HepG2 (cell line): Measurements from ENCODE around the gene CKLF. TPM values are rescaled to one million over a fixed set of nuclear protein-coding genes. Genes with fewer than 3 reads are reported as not detected.

Experiments
- ATAC-seq: fragments of 200-7000 bp; cut with Tn5 transposase; 3 replicates; pipeline ENCODE4 v1.9.1; 2020; ENCODE audit warnings: mild to moderate bottlenecking, moderate library complexity
- BruUV-seq: library from RNA; stranded (reverse); fragments of 400-500 nt; replicated peaks from 2 replicates; lab custom pipeline; 2021; lab: Mats Ljungman, UMichigan
- CTCF ChIA-PET: fragments of 300-600 bp; formaldehyde crosslinking; extraction: SDS; loops from one replicate; lab custom pipeline; 2021; ENCODE audit warnings: low total read pairs, inconsistent platforms, low intra/inter-chr PET ratio; lab: Yijun Ruan, JAX
- POLR2A ChIA-PET: fragments of 350-600 bp; sonication (Branson Sonifier 250); formaldehyde crosslinking; loops from one replicate; lab custom pipeline; 2020; ENCODE audit warnings: antibody characterized with exemption, inconsistent platforms; lab: Yijun Ruan, JAX
- DNase-seq: peaks from one replicate; pipeline ENCODE4 v3.0.0-alpha.2; 2015; ENCODE audit warnings: low spot score
- FAIRE-seq: peaks from 3 replicates; lab custom pipeline; 2011; peaks lifted over from hg19 to GRCh38; lab: Jason Lieb, UNC
- H2AFZ ChIP-seq: one replicate; pipeline ENCODE4 v1.6.1; 2011; ENCODE audit warnings: low read length, inconsistent platforms
- H3K27ac ChIP-seq: fragments of 300-600 bp; 3 replicates; pipeline ENCODE4 v1.8.0; 2011; ENCODE audit warnings: mixed run types, mild to moderate bottlenecking, mixed read lengths, low read length, inconsistent platforms; ENCODE audit not compliant: insufficient read depth; ENCODE audit errors: extremely low read length
- H3K27me3 ChIP-seq, 2 experiments: fragments of 200-600 bp in 1 of 2; 2 replicates in 1 of 2; 3 replicates in 1 of 2; pipeline versions ENCODE4 v1.6.0 to v1.8.0; 2011; ENCODE audit warnings: low read length in 2 of 2, mild to moderate bottlenecking in 2 of 2, moderate library complexity in 2 of 2, inconsistent platforms in 1 of 2; ENCODE audit not compliant: insufficient read depth in 2 of 2, control insufficient read depth in 1 of 2
- H3K36me3 ChIP-seq, 2 experiments: fragments of 200-600 bp in 1 of 2; replicated peaks in 1 of 2; 2 replicates in 1 of 2; 3 replicates in 1 of 2; pipeline versions ENCODE4 v1.5.1 to v1.8.0; 2011; ENCODE audit warnings: low read length in 2 of 2, inconsistent platforms in 1 of 2; ENCODE audit not compliant: insufficient read depth in 2 of 2, control insufficient read depth in 1 of 2
- H3K4me1 ChIP-seq: 2 replicates; pipeline ENCODE4 v1.5.1; 2012; ENCODE audit warnings: low read length, inconsistent platforms; ENCODE audit not compliant: insufficient read depth
- H3K4me2 ChIP-seq: 2 replicates; pipeline ENCODE4 v1.6.0; 2011; ENCODE audit warnings: low read depth, low read length, inconsistent platforms
- H3K4me3 ChIP-seq, 3 experiments: fragments of 200-600 bp in 1 of 3; sonication (generic), shearing (Covaris generic) in 1 of 3; replicated peaks in 1 of 3; 2 replicates each; pipeline ENCODE4 v1.5.1; 2011 to 2016; ENCODE audit warnings: low read length in 3 of 3, inconsistent platforms in 2 of 3, low read depth in 2 of 3, mild to moderate bottlenecking in 2 of 3, control low read depth in 1 of 3, mixed read lengths in 1 of 3; ENCODE audit not compliant: insufficient read depth in 1 of 3
- H3K79me2 ChIP-seq: one replicate; pipeline ENCODE4 v1.6.1; 2011; ENCODE audit warnings: low read length, inconsistent platforms; ENCODE audit not compliant: insufficient read depth
- H3K9ac ChIP-seq: 2 replicates; pipeline ENCODE4 v1.6.0; 2011; ENCODE audit warnings: mild to moderate bottlenecking, low read depth, low read length, inconsistent platforms; ENCODE audit not compliant: insufficient read depth
- H3K9me3 ChIP-seq: 2 replicates; pipeline ENCODE4 v1.5.1; 2012; ENCODE audit warnings: mild to moderate bottlenecking, low read length
- H4K20me1 ChIP-seq: 2 replicates; pipeline ENCODE4 v1.6.0; 2011; ENCODE audit warnings: inconsistent platforms, mild to moderate bottlenecking, low read length, moderate library complexity; ENCODE audit not compliant: insufficient read depth
- EHMT2 ChIP-seq: fragments of 200-600 bp; sonication (generic); IDR thresholded peaks from 2 replicates; pipeline ENCODE4 v1.7.0; 2017; ENCODE audit warnings: antibody characterized with exemption, low read depth, low read length, borderline replicate concordance
- GFI1 ChIP-seq: sonication (generic); formaldehyde crosslinking; IDR thresholded peaks from 2 replicates; pipeline ENCODE4 v1.5.0; 2020; ENCODE audit warnings: missing genetic modification reagents, mild to moderate bottlenecking, borderline replicate concordance
- HOMEZ ChIP-seq: IDR thresholded peaks from 2 replicates; pipeline ENCODE4 v1.6.1; 2016; ENCODE audit warnings: low read depth
- KAT7 ChIP-seq: IDR thresholded peaks from 2 replicates; pipeline ENCODE4 v1.6.1; 2018; ENCODE audit warnings: borderline replicate concordance, missing compliant biosample characterization
- MAFK ChIP-seq, 2 experiments: IDR thresholded peaks in 1 of 2; conservative IDR thresholded peaks in 1 of 2; 2 replicates each; pipeline ENCODE4 v1.6.1; 2011; ENCODE audit warnings: improper control_type of control experiment in 2 of 2, low read length in 2 of 2
- MLLT10 ChIP-seq: sonication (generic); formaldehyde crosslinking; IDR thresholded peaks from 2 replicates; pipeline ENCODE4 v1.4.0; 2020; ENCODE audit warnings: missing genetic modification reagents
- NR0B2 ChIP-seq: sonication (generic); formaldehyde crosslinking; IDR thresholded peaks from 2 replicates; pipeline ENCODE4 v1.4.0; 2020; ENCODE audit warnings: mild to moderate bottlenecking, missing genetic modification reagents
- SSRP1 ChIP-seq: IDR thresholded peaks from 2 replicates; pipeline ENCODE4 v1.6.1; 2016; ENCODE audit warnings: control low read depth
- USF2 ChIP-seq, 2 experiments: sonication (generic) in 1 of 2; formaldehyde crosslinking in 1 of 2; IDR thresholded peaks; 2 replicates each; pipeline versions ENCODE4 v1.5.1 to v1.6.1; 2011 to 2020; ENCODE audit warnings: borderline replicate concordance in 1 of 2, low read depth in 1 of 2, low read length in 1 of 2, mild to moderate bottlenecking in 1 of 2, missing genetic modification reagents in 1 of 2, moderate library complexity in 1 of 2
- ZBTB38 ChIP-seq: sonication (generic); formaldehyde crosslinking; IDR thresholded peaks from 2 replicates; pipeline ENCODE4 v1.5.1; 2020; ENCODE audit warnings: mild to moderate bottlenecking, missing genetic modification reagents
- ZNF20 ChIP-seq: sonication (generic); formaldehyde crosslinking; IDR thresholded peaks from 2 replicates; pipeline ENCODE4 v1.4.0; 2020; ENCODE audit warnings: mild to moderate bottlenecking, moderate library complexity, missing genetic modification reagents
- ZNF274 ChIP-seq: sonication (generic); formaldehyde crosslinking; IDR thresholded peaks from 2 replicates; pipeline ENCODE4 v1.5.1; 2020; ENCODE audit warnings: mild to moderate bottlenecking, missing genetic modification reagents
- ZNF678 ChIP-seq: sonication (generic); formaldehyde crosslinking; IDR thresholded peaks from 2 replicates; pipeline ENCODE4 v1.4.0; 2020; ENCODE audit warnings: mild to moderate bottlenecking, missing genetic modification reagents
- ZNF704 ChIP-seq: sonication (generic); formaldehyde crosslinking; IDR thresholded peaks from 2 replicates; pipeline ENCODE4 v1.8.1; 2023; ENCODE audit warnings: mild to moderate bottlenecking, inconsistent platforms, moderate library complexity, missing genetic modification reagents, borderline replicate concordance
- WGBS: methylation state at CpG from one replicate; pipeline ENCODE4 v1.1.6; 2017; ENCODE audit warnings: low lambda C conversion rate; 5-methylcytosine and 5-hydroxymethylcytosine counted together
- in situ Hi-C: cut with HindIII; loops from 2 replicates; pipeline ENCODE4 v1.10.0; 2017; ENCODE audit warnings: low pct_unique_long_range_greater_than_20kb; ENCODE audit not compliant: extremely low pct_ligation_motif_present
- intact Hi-C: fragments of 100-400 bp; cut with micrococcal nuclease; formaldehyde crosslinking; loops from one replicate; pipeline ENCODE4 v1.10.0; 2022; ENCODE audit not compliant: unreplicated experiment
- polyA plus RNA-seq, 8 experiments: library from polyadenylated mRNA; depleted of rRNA in 3 of 8; stranded (reverse) in 7 of 8; unstranded in 1 of 8; fragments of >200 nt; fragmentation: Illumina TruSeq in 4 of 8; extraction: Trizol in 4 of 8; gene quantifications; 2 replicates each; pipeline versions ENCODE4 v1.2.1 to v1.2.3, GENCODE V29; 2011 to 2016; ENCODE audit warnings: low read depth in 4 of 8, missing spikeins in 1 of 8, mixed read lengths in 1 of 8; ENCODE audit not compliant: insufficient read depth in 1 of 8
- total RNA-seq, 5 experiments: library from RNA; depleted of rRNA; stranded (reverse); fragments of >200 nt; fragmentation: Illumina TruSeq; extraction: Trizol; gene quantifications; 2 replicates each; pipeline ENCODE4 v1.2.3, GENCODE V29; 2016; ENCODE audit warnings: low read depth in 1 of 5

CKLF gene
- total and polyA plus RNA-seq, 2 of the 13 experiments (the other 11 are each of a cell fraction or from before 2014, with no cell fraction given): 120 to 167 TPM

- TF ChIP-seq USF2 (IDR thresholded peaks at IDR 0.05; ENCODE audit: low read depth, low read length) (0 out of 2 replicates have a peak, but pooled peaks have one; percentile 39), USF2 (CRISPR knock-in tag; IDR thresholded peaks at IDR 0.05; ENCODE audit: borderline replicate concordance) (peak; percentile 67), GFI1 (CRISPR knock-in tag) (no peak; the same call in 1 of the 2 replicates), MLLT10 (CRISPR knock-in tag) (no peak)
Measured at GRCh38 chr16:66516808-66517585, 35.4 kb upstream of the CKLF start (continued).

- Histone ChIP-seq H3K4me3 (peak overlapping the region; percentile 35 to 67 (median 43)), H2AFZ (no peak overlapping the region), H3K79me2 (no peaks in the 10 kb centered on the region), H3K4me2 (peak overlapping the region; percentile 97), H3K4me1 (peaks cover 54% of the 10 kb centered on the region), H3K9me3 (no peaks in the 10 kb centered on the region), H3K27me3 (no peaks in the 10 kb centered on the region), H3K36me3 (0 out of 5 replicates have a peak, but pooled peaks cover 0 to 4% of the 10 kb centered on the region in 2 experiments), H3K9ac (peak overlapping the region; percentile 92), H3K27ac (peak overlapping the region; percentile 99), H4K20me1 (no peaks in the 10 kb centered on the region)
- CTCF ChIA-PET: no interaction called here
- intact Hi-C loops: loop anchor here (1.0 to 2.0 kb wide), 3 partner anchors 34 to 87 kb away; partner anchors contain the start of gene CMTM3
- no TSS peak for BruUV-seq
- DNase-seq: no peak
- in situ Hi-C loops: no loop called here
- 78% methylated on average over 8 of the region's 8 CpGs for WGBS
- POLR2A ChIA-PET: interaction anchor here (0.8 to 1.7 kb wide), 10 partner anchors 9 to 111 kb away, joined by 3 to 21 read pairs (median 4); partner anchors contain the start of genes CKLF, CMTM3 and TK2
- FAIRE-seq: peak; percentile 4
- no peak for ATAC-seq
- TF ChIP-seq ZNF274 (no peak), ZNF20 (CRISPR knock-in tag) (no peak), EHMT2 (no peak), HOMEZ (CRISPR knock-in tag) (0 out of 2 replicates have a peak, but pooled peaks have one; percentile 5), ZNF678 (CRISPR knock-in tag) (no peak), NR0B2 (CRISPR knock-in tag) (peak; percentile 63; the same call in 1 of the 2 replicates), ZNF704 (CRISPR knock-in tag) (0 out of 2 replicates have a peak, but pooled peaks have one; percentile 50), SSRP1 (no peak), MAFK (conservative IDR thresholded peaks at IDR 0.05 in 1 of 2, IDR thresholded peaks at IDR 0.05 in 1 of 2; ENCODE audit: low read length in 2 of 2) (no peak), KAT7 (CRISPR knock-in tag) (no peak), ZBTB38 (peak; percentile 100)
Measured at GRCh38 chr16:66517586-66518263, 34.7 kb upstream of the CKLF start.
